Suprapubic skin (tissue), 4 donors: ENCODE results near the gene RPL34. TPM values are rescaled to one million over a fixed set of nuclear protein-coding genes. Genes with fewer than 3 reads are reported as not detected.
A peak's percentile ranks its signal among the peaks of the same experiment; 100 is the strongest.

Experiments used
- DNase-seq, 2 donors: peaks; one replicate each; pipeline ENCODE4 v3.0.0-alpha.2; 2019; ENCODE audit warnings: low spot score in 2 of 2
- H3K27ac ChIP-seq: fragments of 200-600 bp; sonication (generic); one replicate; pipeline ENCODE4 v1.5.1; 2019
- H3K27me3 ChIP-seq: fragments of 200-600 bp; sonication (generic); one replicate; pipeline ENCODE4 v1.5.1; 2019
- H3K36me3 ChIP-seq: fragments of 200-600 bp; sonication (generic); one replicate; pipeline ENCODE4 v1.5.1; 2019
- H3K4me1 ChIP-seq: fragments of 200-600 bp; sonication (generic); one replicate; pipeline ENCODE4 v1.5.1; 2019
- H3K4me3 ChIP-seq: fragments of 200-600 bp; sonication (generic); one replicate; pipeline ENCODE4 v1.5.1; 2019; ENCODE audit warnings: mild to moderate bottlenecking
- H3K9me3 ChIP-seq: fragments of 200-600 bp; sonication (generic); one replicate; pipeline ENCODE4 v1.5.1; 2019
- EP300 ChIP-seq: sonication (generic); formaldehyde crosslinking; IDR thresholded peaks from one replicate; pipeline ENCODE4 v1.6.1; 2017; ENCODE audit warnings: antibody characterized with exemption
- POLR2A ChIP-seq, 2 donors: fragments of 450-650 bp; IDR thresholded peaks; one replicate each; pipeline ENCODE4 v1.6.1; 2017; ENCODE audit warnings: antibody characterized with exemption in 2 of 2, mild to moderate bottlenecking in 2 of 2, moderate library complexity in 2 of 2
- POLR2AphosphoS5 ChIP-seq, 3 donors: sonication (generic); formaldehyde crosslinking; IDR thresholded peaks; one replicate each; pipeline ENCODE4 v1.6.1; 2017; ENCODE audit warnings: antibody characterized with exemption in 3 of 3
- WGBS: methylation state at CpG from one replicate; pipeline ENCODE4 v1.1.5; 2018; 5-methylcytosine and 5-hydroxymethylcytosine counted together
- total RNA-seq, 4 donors: library from RNA; depleted of rRNA; stranded (reverse); fragments of >200 nt; gene quantifications; one replicate each; pipeline ENCODE4 v1.1.0, GENCODE V29; 2016
- TF ChIP-seq, protein P1 (sequence below), 2 donors: fragments of 200-600 bp in 1 of 2; fragments of 450-650 bp in 1 of 2; sonication (generic) in 1 of 2; IDR thresholded peaks; one replicate each; pipeline ENCODE4 v1.5.1; 2016 to 2019; ENCODE audit warnings: antibody characterized with exemption in 2 of 2, mild to moderate bottlenecking in 1 of 2, moderate library complexity in 1 of 2

The RPL34 gene
- total RNA-seq, 4 donors from 2014 or later, result 704 to 1,066 (median 979) TPM

DNA sequence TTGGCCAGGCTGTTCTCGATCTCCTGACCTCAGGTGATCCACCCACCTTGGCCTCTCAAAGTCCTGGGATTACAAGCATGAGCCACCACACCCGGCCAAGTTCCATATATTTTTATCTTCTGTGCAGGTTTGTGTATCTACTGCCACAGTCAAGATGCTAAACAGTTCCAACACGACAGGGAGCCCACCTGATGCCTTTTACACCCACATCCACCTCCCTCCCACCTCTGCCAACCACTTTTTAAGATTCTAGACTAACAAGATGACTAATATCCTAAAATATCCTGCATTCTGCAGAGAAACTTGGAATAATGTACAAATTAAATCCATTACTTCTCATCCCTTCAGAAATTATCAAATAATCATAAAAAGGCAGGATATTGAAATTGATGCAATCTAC lies 19.3 kb upstream of the RPL34 start:
- no peak for TF ChIP-seq POLR2A (IDR thresholded peaks at IDR 0.05)
- TF ChIP-seq EP300, result no peak
- TF ChIP-seq POLR2AphosphoS5 (IDR thresholded peaks at IDR 0.05), result no peak
- TF ChIP-seq, protein P1, sequence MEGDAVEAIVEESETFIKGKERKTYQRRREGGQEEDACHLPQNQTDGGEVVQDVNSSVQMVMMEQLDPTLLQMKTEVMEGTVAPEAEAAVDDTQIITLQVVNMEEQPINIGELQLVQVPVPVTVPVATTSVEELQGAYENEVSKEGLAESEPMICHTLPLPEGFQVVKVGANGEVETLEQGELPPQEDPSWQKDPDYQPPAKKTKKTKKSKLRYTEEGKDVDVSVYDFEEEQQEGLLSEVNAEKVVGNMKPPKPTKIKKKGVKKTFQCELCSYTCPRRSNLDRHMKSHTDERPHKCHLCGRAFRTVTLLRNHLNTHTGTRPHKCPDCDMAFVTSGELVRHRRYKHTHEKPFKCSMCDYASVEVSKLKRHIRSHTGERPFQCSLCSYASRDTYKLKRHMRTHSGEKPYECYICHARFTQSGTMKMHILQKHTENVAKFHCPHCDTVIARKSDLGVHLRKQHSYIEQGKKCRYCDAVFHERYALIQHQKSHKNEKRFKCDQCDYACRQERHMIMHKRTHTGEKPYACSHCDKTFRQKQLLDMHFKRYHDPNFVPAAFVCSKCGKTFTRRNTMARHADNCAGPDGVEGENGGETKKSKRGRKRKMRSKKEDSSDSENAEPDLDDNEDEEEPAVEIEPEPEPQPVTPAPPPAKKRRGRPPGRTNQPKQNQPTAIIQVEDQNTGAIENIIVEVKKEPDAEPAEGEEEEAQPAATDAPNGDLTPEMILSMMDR (IDR thresholded peaks at IDR 0.05), result no peak
- WGBS, result 75% methylated on average over 3 of the region's 3 CpGs

DNA sequence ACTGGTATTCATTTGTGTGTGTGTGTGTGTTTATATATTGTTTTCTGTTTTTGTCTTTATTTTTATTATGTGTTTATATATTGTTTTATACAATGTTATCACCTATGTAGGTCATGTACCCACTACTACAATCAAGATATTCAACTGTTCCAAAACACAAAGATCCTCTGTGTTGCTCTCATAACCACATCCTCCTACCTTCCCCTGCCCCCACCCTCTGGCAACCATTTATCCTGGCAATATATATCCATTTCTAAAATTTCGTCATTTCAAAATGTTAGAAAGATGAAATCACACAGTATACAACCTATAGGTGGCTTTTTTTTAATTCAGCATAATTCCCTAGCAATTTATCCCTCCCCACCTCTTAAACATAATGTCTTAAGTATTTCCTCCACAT lies 18.8 kb upstream of the RPL34 start:
- H3K9me3 ChIP-seq, result no peaks in the 10 kb centered on the region
- H3K27me3 ChIP-seq, result no peaks in the 10 kb centered on the region
- no peak for DNase-seq
- TF ChIP-seq POLR2AphosphoS5 (IDR thresholded peaks at IDR 0.05) (no peak), EP300 (no peak), POLR2A (IDR thresholded peaks at IDR 0.05) (no peak)
- TF ChIP-seq, protein P1 (IDR thresholded peaks at IDR 0.05), result no peak
- no peaks in the 10 kb centered on the region for H3K4me1 ChIP-seq
- 61% methylated on average over 1 of the region's 1 CpG for WGBS
- H3K36me3 ChIP-seq, result no peaks in the 10 kb centered on the region
- no peak overlapping the region for H3K4me3 ChIP-seq
- no peak overlapping the region for H3K27ac ChIP-seq

More for the DNA sequence above, 19.3 kb upstream of the RPL34 start:
- H3K4me3 ChIP-seq, result no peak overlapping the region
- H3K4me1 ChIP-seq, result no peaks in the 10 kb centered on the region
- H3K9me3 ChIP-seq, result no peaks in the 10 kb centered on the region
- no peak for DNase-seq
- no peak overlapping the region for H3K27ac ChIP-seq
- H3K27me3 ChIP-seq, result no peaks in the 10 kb centered on the region
- H3K36me3 ChIP-seq, result no peaks in the 10 kb centered on the region

DNA sequence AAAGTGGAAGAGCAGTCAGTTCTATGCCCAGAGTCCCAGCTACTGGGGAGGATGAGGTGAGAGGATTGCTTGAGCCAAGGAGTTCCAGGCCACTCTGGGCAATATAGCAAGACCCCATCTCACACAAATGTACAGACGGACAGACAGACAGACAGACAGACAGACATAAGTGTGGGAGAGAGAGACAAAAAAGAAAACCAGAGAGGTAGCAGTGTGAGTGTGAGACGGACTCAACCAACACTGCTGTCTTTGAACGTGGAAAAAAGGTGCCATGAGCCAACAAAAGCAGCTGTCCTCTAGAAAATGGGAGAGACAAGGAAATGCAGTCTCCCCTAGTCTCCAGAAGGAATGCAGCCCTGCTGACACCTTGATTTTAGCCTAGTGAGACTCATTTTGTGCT lies 18.2 kb upstream of the RPL34 start:
- H3K9me3 ChIP-seq, result no peaks in the 10 kb centered on the region
- TF ChIP-seq EP300, result no peak
- TF ChIP-seq POLR2AphosphoS5 (IDR thresholded peaks at IDR 0.05), result no peak
- TF ChIP-seq, protein P1 (IDR thresholded peaks at IDR 0.05), result no peak
- TF ChIP-seq POLR2A (IDR thresholded peaks at IDR 0.05), result no peak
- H3K27me3 ChIP-seq, result no peaks in the 10 kb centered on the region
- no peaks in the 10 kb centered on the region for H3K36me3 ChIP-seq
- WGBS, result 80% methylated on average over 3 of the region's 3 CpGs
- H3K4me3 ChIP-seq, result no peak overlapping the region
- no peaks in the 10 kb centered on the region for H3K4me1 ChIP-seq
- no peak for DNase-seq
- H3K27ac ChIP-seq, result no peak overlapping the region

DNA sequence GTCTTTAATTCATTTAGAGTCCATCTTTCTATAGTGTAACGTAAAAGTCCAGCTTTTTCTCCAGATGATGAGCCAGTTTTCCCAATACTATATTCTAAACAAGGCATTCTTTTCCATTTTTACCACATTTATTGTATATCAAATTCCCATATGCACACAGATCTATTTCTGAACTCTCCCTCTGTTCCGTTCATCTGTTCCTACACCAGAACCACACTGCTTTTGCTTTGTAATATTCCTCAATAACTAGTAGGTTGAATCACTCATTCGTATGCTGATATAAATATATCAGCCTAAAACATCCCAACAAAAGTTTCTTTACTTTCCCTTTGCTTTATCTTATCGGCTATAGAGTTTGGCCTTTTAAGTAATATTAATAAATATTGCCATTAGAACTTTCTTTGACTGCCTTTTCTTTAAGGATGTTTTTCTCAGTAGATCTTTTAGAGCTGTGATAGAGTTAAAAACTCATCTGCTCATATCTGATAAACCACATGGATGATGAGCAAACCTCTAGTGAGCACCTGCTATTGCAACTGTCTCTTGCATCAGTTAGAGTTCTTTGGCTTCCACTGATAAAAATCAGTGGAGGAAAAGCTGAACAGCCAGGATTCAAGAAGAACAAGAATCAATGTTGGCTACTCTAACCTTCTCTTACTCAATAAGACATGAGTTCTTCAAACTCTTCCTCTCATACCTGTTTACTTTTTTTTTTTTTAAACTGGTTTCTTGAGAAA lies 13.1 kb upstream of the RPL34 start:
- Histone ChIP-seq H3K36me3 (no peaks in the 10 kb centered on the region), H3K4me3 (no peak overlapping the region), H3K27me3 (no peaks in the 10 kb centered on the region), H3K4me1 (no peaks in the 10 kb centered on the region), H3K27ac (no peak overlapping the region), H3K9me3 (no peaks in the 10 kb centered on the region)
- DNase-seq, result no peak
- WGBS, result 85% methylated on average over 4 of the region's 4 CpGs
- no peak for TF ChIP-seq POLR2AphosphoS5 (IDR thresholded peaks at IDR 0.05)
- TF ChIP-seq EP300, result no peak
- TF ChIP-seq, protein P1 (IDR thresholded peaks at IDR 0.05), result no peak
- TF ChIP-seq POLR2A (IDR thresholded peaks at IDR 0.05), result no peak

- Histone ChIP-seq H3K9me3 (no peaks in the 10 kb centered on the region), H3K4me3 (peak overlapping the region; percentile 33), H3K36me3 (no peaks in the 10 kb centered on the region), H3K27me3 (no peaks in the 10 kb centered on the region), H3K27ac (no peak overlapping the region), H3K4me1 (no peaks in the 10 kb centered on the region)
- no peak for DNase-seq
- TF ChIP-seq, protein P1 (IDR thresholded peaks at IDR 0.05), result no peak
- no peak for TF ChIP-seq POLR2A (IDR thresholded peaks at IDR 0.05)
- TF ChIP-seq POLR2AphosphoS5 (IDR thresholded peaks at IDR 0.05), result no peak
- TF ChIP-seq EP300, result no peak
- whole genome bisulfite sequencing, result 45% methylated on average over 10 of the region's 10 CpGs
Observed at GRCh38 chr4:108611365-108611764, 9.0 kb upstream of the RPL34 start.
